Smooth muscle cell (in vitro differentiated cells): ENCODE results near the gene CYP4F3. TPM values are rescaled to one million over a fixed set of nuclear protein-coding genes. Genes with fewer than 3 reads are reported as not detected.

ENCODE experiments used
- DNase-seq: peaks from one replicate; lab custom pipeline; 2025; ENCODE audit not compliant: unreplicated experiment; lab: John Stamatoyannopoulos, UW
- H2AFZ ChIP-seq: fragments of 200-600 bp; sonication (generic); 2 replicates; pipeline ENCODE4 v1.6.0; 2016; ENCODE audit warnings: antibody characterized with exemption, low read depth, mild to moderate bottlenecking
- H3F3A ChIP-seq: fragments of 200-600 bp; sonication (generic); 2 replicates; pipeline ENCODE4 v1.6.0; 2017; ENCODE audit warnings: antibody characterized with exemption, low read depth
- H3K27ac ChIP-seq: fragments of 200-600 bp; sonication (generic); 2 replicates; pipeline ENCODE4 v1.5.1; 2016; ENCODE audit warnings: low read depth, mild to moderate bottlenecking
- H3K27me3 ChIP-seq: fragments of 200-600 bp; sonication (generic); 2 replicates; pipeline ENCODE4 v1.6.1; 2016; ENCODE audit warnings: low read depth, mild to moderate bottlenecking
- H3K36me3 ChIP-seq: fragments of 200-600 bp; sonication (generic); 2 replicates; pipeline ENCODE4 v1.5.1; 2016; ENCODE audit warnings: low read depth
- H3K4me1 ChIP-seq: fragments of 200-600 bp; sonication (generic); 2 replicates; pipeline ENCODE4 v1.5.1; 2016; ENCODE audit warnings: low read depth
- H3K4me2 ChIP-seq: fragments of 200-600 bp; sonication (generic); 2 replicates; pipeline ENCODE4 v1.6.0; 2016; ENCODE audit warnings: mild to moderate bottlenecking
- H3K4me3 ChIP-seq: fragments of 200-600 bp; sonication (generic); 2 replicates; pipeline ENCODE4 v1.5.1; 2016; ENCODE audit warnings: mild to moderate bottlenecking
- H3K79me2 ChIP-seq: fragments of 200-600 bp; sonication (generic); 2 replicates; pipeline ENCODE4 v1.6.0; 2016; ENCODE audit warnings: low read depth, mild to moderate bottlenecking
- H3K9ac ChIP-seq: fragments of 200-600 bp; sonication (generic); 2 replicates; pipeline ENCODE4 v1.6.0; 2016; ENCODE audit warnings: low read depth
- H3K9me3 ChIP-seq: fragments of 200-600 bp; sonication (generic); replicated peaks from 2 replicates; pipeline ENCODE4 v1.5.1; 2016; ENCODE audit warnings: low read depth
- H4K20me1 ChIP-seq: fragments of 200-600 bp; sonication (generic); 2 replicates; pipeline ENCODE4 v1.6.0; 2016; ENCODE audit warnings: low read depth
- CTCF ChIP-seq: fragments of 200-600 bp; sonication (generic); IDR thresholded peaks from 2 replicates; pipeline ENCODE4 v1.5.1; 2017; ENCODE audit warnings: borderline replicate concordance, mild to moderate bottlenecking, antibody characterized with exemption; ENCODE audit not compliant: insufficient read depth, poor library complexity, severe bottlenecking
- WGBS: methylation state at CpG from one replicate; pipeline ENCODE4 v1.1.7; 2016; ENCODE audit warnings: low lambda C conversion rate; 5-methylcytosine and 5-hydroxymethylcytosine counted together
- polyA plus RNA-seq: library from polyadenylated mRNA; unstranded; fragments of >200 nt; fragmentation: Nextera tagmentation; extraction: Ambion mirVana; gene quantifications from 2 replicates; pipeline ENCODE4 v1.2.1, GENCODE V29; 2016
- total RNA-seq: library from RNA; depleted of rRNA; stranded (reverse); fragments of >200 nt; gene quantifications from 2 replicates; pipeline ENCODE4 v1.2.3, GENCODE V29; 2014

CYP4F3 gene
- total and polyA plus RNA-seq, 2 experiments from 2014 or later, result not detected

GRCh38 chr19:15613338-15613737 is 27.4 kb upstream of the CYP4F3 start:
- Histone ChIP-seq H3K9me3 (no peaks in the 10 kb centered on the region), H3K27me3 (no peaks in the 10 kb centered on the region), H3F3A (no peaks in the 10 kb centered on the region), H2AFZ (no peak overlapping the region), H3K36me3 (no peaks in the 10 kb centered on the region), H3K27ac (no peak overlapping the region), H3K4me3 (no peak overlapping the region), H3K79me2 (no peaks in the 10 kb centered on the region), H3K4me1 (no peaks in the 10 kb centered on the region), H3K4me2 (no peak overlapping the region), H3K9ac (no peak overlapping the region), H4K20me1 (no peaks in the 10 kb centered on the region)
- DNase-seq, result no peak
- no peak for TF ChIP-seq CTCF
- 90% methylated on average over 3 of the region's 3 CpGs for WGBS

GRCh38 chr19:15614507-15615379 is 26.0 kb upstream of the CYP4F3 start, which contains the start of gene CYP4F8:
CYP4F8 (plus strand) TSS chr19:15615218; CDS start chr19:15615617, 399 bp downstream.
- 66% methylated on average over 8 of the region's 8 CpGs for WGBS
- H3K79me2 ChIP-seq, result no peaks in the 10 kb centered on the region

DNA sequence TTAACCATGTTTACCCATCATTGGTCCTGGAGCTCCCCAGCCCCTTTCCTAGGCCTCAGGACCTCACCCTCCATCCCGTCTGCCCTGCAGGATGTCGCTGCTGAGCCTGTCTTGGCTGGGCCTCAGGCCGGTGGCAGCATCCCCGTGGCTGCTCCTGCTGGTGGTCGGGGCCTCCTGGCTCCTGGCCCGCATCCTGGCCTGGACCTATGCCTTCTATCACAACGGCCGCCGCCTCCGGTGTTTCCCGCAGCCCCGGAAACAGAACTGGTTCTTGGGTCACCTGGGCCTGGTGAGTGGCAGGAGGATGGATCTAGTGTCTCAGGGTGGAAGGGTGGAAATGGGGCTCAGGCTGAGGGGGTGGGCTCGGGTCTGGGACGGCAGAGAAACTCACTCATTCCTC is 25.2 kb upstream of the CYP4F3 start:
- no peaks in the 10 kb centered on the region for H3K36me3 ChIP-seq
- H3F3A ChIP-seq, result no peaks in the 10 kb centered on the region
- no peaks in the 10 kb centered on the region for H3K9me3 ChIP-seq
- DNase-seq, result no peak
- TF ChIP-seq CTCF, result no peak
- WGBS, result 74% methylated on average over 11 of the region's 14 CpGs
- no peaks in the 10 kb centered on the region for H3K4me1 ChIP-seq
- H4K20me1 ChIP-seq, result no peaks in the 10 kb centered on the region
- no peak overlapping the region for H3K27ac ChIP-seq
- H2AFZ ChIP-seq, result no peak overlapping the region
- no peaks in the 10 kb centered on the region for H3K79me2 ChIP-seq
- H3K9ac ChIP-seq, result no peak overlapping the region
- H3K27me3 ChIP-seq, result no peaks in the 10 kb centered on the region
- no peak overlapping the region for H3K4me3 ChIP-seq
- H3K4me2 ChIP-seq, result no peak overlapping the region

More at GRCh38 chr19:15614507-15615379, 26.0 kb upstream of the CYP4F3 start, which contains the start of gene CYP4F8:
- H3K9me3 ChIP-seq, result no peaks in the 10 kb centered on the region
- no peaks in the 10 kb centered on the region for H3K36me3 ChIP-seq
- no peak within 1 kb of the TSS for H3K4me2 ChIP-seq
- H3K4me3 ChIP-seq, result no peak within 1 kb of the TSS
- no peak for TF ChIP-seq CTCF
- no peak for DNase-seq
- no peak within 1 kb of the TSS for H2AFZ ChIP-seq
- no peak within 1 kb of the TSS for H3K27ac ChIP-seq
- no peaks in the 10 kb centered on the region for H3K27me3 ChIP-seq
- no peaks in the 10 kb centered on the region for H3K4me1 ChIP-seq
- no peaks in the 10 kb centered on the region for H4K20me1 ChIP-seq
- H3F3A ChIP-seq, result no peaks in the 10 kb centered on the region
- H3K9ac ChIP-seq, result no peak within 1 kb of the TSS
